Glutamatergic neuron (in vitro differentiated cells): ENCODE data around the gene ACE. TPM values are rescaled to one million over a fixed set of nuclear protein-coding genes. Genes with fewer than 3 reads are reported as not detected.

Experiments
- DNase-seq: peaks from one replicate; pipeline ENCODE4 v3.0.0; 2022
- H3K27ac Mint-ChIP-seq: one replicate; pipeline ENCODE4 v1.8.0; 2020; ENCODE audit warnings: mild to moderate bottlenecking, mixed read lengths, inconsistent platforms; ENCODE audit not compliant: unreplicated experiment
- H3K27me3 Mint-ChIP-seq: one replicate; pipeline ENCODE4 v1.8.0; 2020; ENCODE audit warnings: mild to moderate bottlenecking, moderate library complexity, mixed read lengths, inconsistent platforms; ENCODE audit not compliant: unreplicated experiment
- H3K36me3 Mint-ChIP-seq: one replicate; pipeline ENCODE4 v1.8.0; 2020; ENCODE audit warnings: mild to moderate bottlenecking, mixed read lengths, inconsistent platforms; ENCODE audit not compliant: unreplicated experiment
- H3K4me1 Mint-ChIP-seq: one replicate; pipeline ENCODE4 v1.8.0; 2020; ENCODE audit warnings: mild to moderate bottlenecking, low read depth, mixed read lengths, inconsistent platforms; ENCODE audit not compliant: unreplicated experiment
- H3K4me3 Mint-ChIP-seq: one replicate; pipeline ENCODE4 v1.8.0; 2020; ENCODE audit warnings: mild to moderate bottlenecking, mixed read lengths, inconsistent platforms; ENCODE audit not compliant: unreplicated experiment
- H3K9me3 Mint-ChIP-seq: one replicate; pipeline ENCODE4 v1.8.0; 2020; ENCODE audit warnings: mild to moderate bottlenecking, moderate library complexity, mixed read lengths, inconsistent platforms; ENCODE audit not compliant: unreplicated experiment
- CTCF ChIP-seq: fragments of 200-600 bp; sonication (generic); IDR thresholded peaks from one replicate; pipeline ENCODE4 v1.5.0; 2021; ENCODE audit not compliant: partially characterized antibody, unreplicated experiment
- long read RNA-seq: library from polyadenylated mRNA; unstranded; transcript quantifications from one replicate; pipeline ENCODE4 v2.0.0, GENCODE V29; 2020; ENCODE audit not compliant: unreplicated experiment
- total RNA-seq: library from RNA; stranded (reverse); fragmentation: NEBNext Ultra II Directional; extraction: Animal tissue kit (Norgen Biotek cat#: 25700); gene quantifications from one replicate; pipeline ENCODE4 v1.2.1, GENCODE V29; 2021; ENCODE audit not compliant: unreplicated experiment

ACE gene
- total RNA-seq: 3.7 TPM
- long read RNA-seq: 0 reads

- H3K4me1 Mint-ChIP-seq: peaks cover 16% of the 10 kb centered on the region
- H3K9me3 Mint-ChIP-seq: peaks cover 3% of the 10 kb centered on the region
- DNase-seq: peak; percentile 63
- peaks cover 4% of the 10 kb centered on the region for H3K27me3 Mint-ChIP-seq
- H3K36me3 Mint-ChIP-seq: no peaks in the 10 kb centered on the region
- peak within 1 kb of the TSS; percentile 93 for H3K4me3 Mint-ChIP-seq
- no peak for TF ChIP-seq CTCF
- peak within 1 kb of the TSS; percentile 73 for H3K27ac Mint-ChIP-seq
Observed at GRCh38 chr17:63476854-63477479, at the start of gene ACE. TSS of gene ACE (plus strand) at chr17:63477061. CDS start at chr17:63477095, 34 bp downstream.

DNA sequence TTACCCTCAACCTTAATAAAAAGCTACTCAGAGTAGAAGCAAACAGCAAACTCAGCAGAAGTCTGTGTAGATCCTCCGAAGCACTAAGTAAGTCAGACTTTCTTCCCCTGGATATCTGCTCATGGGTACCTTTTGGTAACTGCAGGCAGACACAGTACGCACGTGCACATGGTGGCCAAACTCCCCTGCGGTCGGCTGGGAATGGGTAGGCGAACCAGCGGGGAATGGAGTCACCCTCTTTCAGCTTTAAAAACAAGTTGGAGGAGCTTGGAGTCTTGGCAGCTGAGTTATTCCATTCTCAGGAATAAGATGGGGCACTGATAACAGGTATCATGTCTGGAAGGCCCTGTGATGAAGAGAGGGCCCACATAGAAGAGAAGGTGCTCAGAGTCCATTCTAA lies 47.1 kb upstream of the ACE start:
- H3K4me3 Mint-ChIP-seq: no peak overlapping the region
- no peak overlapping the region for H3K27ac Mint-ChIP-seq
- peaks cover 59% of the 10 kb centered on the region for H3K4me1 Mint-ChIP-seq
- H3K36me3 Mint-ChIP-seq: no peaks in the 10 kb centered on the region
- H3K9me3 Mint-ChIP-seq: peaks cover 17% of the 10 kb centered on the region
- H3K27me3 Mint-ChIP-seq: peaks cover 18% of the 10 kb centered on the region
- DNase-seq: no peak
- TF ChIP-seq CTCF: no peak

DNA sequence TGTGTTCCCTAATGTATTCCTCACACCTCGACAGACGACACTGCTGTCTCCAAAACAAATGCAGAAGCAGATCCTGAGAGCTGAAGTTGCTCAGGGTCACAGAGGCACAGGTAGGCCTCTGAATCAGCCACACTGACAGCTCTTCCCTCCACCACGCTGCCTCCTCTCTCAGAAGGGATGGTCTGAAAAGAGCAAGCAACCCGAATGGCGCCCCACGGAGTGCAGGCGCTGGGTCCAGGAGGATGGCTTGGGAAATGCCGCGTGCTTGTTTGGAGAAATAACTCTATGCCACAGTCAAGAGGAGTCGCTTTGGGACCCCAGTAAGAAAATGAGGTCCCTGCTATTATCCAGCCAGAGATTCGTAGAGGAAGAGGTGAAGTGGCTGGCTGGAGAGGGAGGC lies 46.6 kb upstream of the ACE start:
- Mint-ChIP-seq H3K27ac (no peak overlapping the region), H3K9me3 (peaks cover 19% of the 10 kb centered on the region), H3K36me3 (no peaks in the 10 kb centered on the region), H3K4me1 (peaks cover 59% of the 10 kb centered on the region), H3K27me3 (peaks cover 18% of the 10 kb centered on the region), H3K4me3 (peak overlapping the region; percentile 46)
- DNase-seq: no peak
- no peak for TF ChIP-seq CTCF

GRCh38 chr17:63431618-63431938 lies 45.3 kb upstream of the ACE start:
- DNase-seq: no peak
- TF ChIP-seq CTCF: no peak
- H3K9me3 Mint-ChIP-seq: peaks cover 17% of the 10 kb centered on the region
- no peaks in the 10 kb centered on the region for H3K36me3 Mint-ChIP-seq
- H3K27ac Mint-ChIP-seq: peak overlapping the region; percentile 90
- H3K27me3 Mint-ChIP-seq: peaks cover 15% of the 10 kb centered on the region
- peaks cover 50% of the 10 kb centered on the region for H3K4me1 Mint-ChIP-seq
- peak overlapping the region; percentile 85 for H3K4me3 Mint-ChIP-seq

- Mint-ChIP-seq H3K4me1 (peaks cover 50% of the 10 kb centered on the region), H3K27me3 (peaks cover 15% of the 10 kb centered on the region), H3K36me3 (no peaks in the 10 kb centered on the region), H3K4me3 (peak overlapping the region; percentile 85), H3K9me3 (peaks cover 17% of the 10 kb centered on the region), H3K27ac (peak overlapping the region; percentile 90)
- no peak for TF ChIP-seq CTCF
- DNase-seq: peak; percentile 70
Observed at GRCh38 chr17:63431939-63432804, 44.7 kb upstream of the ACE start.
